CD4-positive, CD25-positive, alpha-beta regulatory T cell (primary cell): ENCODE measurements around the gene ENOSF1. TPM values are rescaled to one million over a fixed set of nuclear protein-coding genes. Genes with fewer than 3 reads are reported as not detected.
"Not testable (repeated sequence)": the region's sequence is repeated elsewhere in the genome, so short reads cannot be mapped to it uniquely, and the experiment has no call there.

Experiments used
- ATAC-seq, 2 donors: fragments of 150-1000 bp; cut with Tn5 transposase; one replicate each; pipeline ENCODE4 v1.10.0; 2021; ENCODE audit warnings: low read depth in 2 of 2, moderate number of reproducible peaks in 2 of 2, moderate library complexity in 1 of 2
- DNase-seq, 3 donors: peaks; one replicate each; pipeline versions ENCODE4 v3.0.0 to v3.0.0-alpha.2; 2012 to 2022; ENCODE audit warnings: mixed read lengths in 1 of 3
- H3K27ac ChIP-seq: one replicate; pipeline ENCODE4 v1.7.0; 2013; ENCODE audit warnings: mild to moderate bottlenecking, low read length; ENCODE audit not compliant: insufficient read depth, poor library complexity, severe bottlenecking
- H3K27me3 ChIP-seq: one replicate; pipeline ENCODE4 v1.7.0; 2013; ENCODE audit warnings: low read length; ENCODE audit not compliant: control insufficient read depth, insufficient read depth
- H3K36me3 ChIP-seq: one replicate; pipeline ENCODE4 v1.7.0; 2013; ENCODE audit warnings: mild to moderate bottlenecking, low read length, moderate library complexity; ENCODE audit not compliant: control insufficient read depth, insufficient read depth
- H3K4me1 ChIP-seq: 2 replicates; pipeline ENCODE4 v1.7.0; 2013; ENCODE audit warnings: mild to moderate bottlenecking, low read length; ENCODE audit not compliant: insufficient read depth, control insufficient read depth, poor library complexity, severe bottlenecking
- H3K4me3 ChIP-seq: one replicate; pipeline ENCODE4 v1.7.0; 2013; ENCODE audit warnings: low read depth, mild to moderate bottlenecking, low read length, moderate library complexity
- H3K9me3 ChIP-seq, 2 experiments: 1 replicate in 1 of 2; 2 replicates in 1 of 2; pipeline ENCODE4 v1.7.0; 2013; ENCODE audit warnings: low read length in 2 of 2, mild to moderate bottlenecking in 1 of 2, moderate library complexity in 1 of 2; ENCODE audit not compliant: control insufficient read depth in 2 of 2
- H3K27ac Mint-ChIP-seq, 3 donors: one replicate each; pipeline ENCODE4 v1.8.0; 2020 to 2022; ENCODE audit warnings: mild to moderate bottlenecking in 3 of 3, mixed read lengths in 3 of 3, moderate library complexity in 2 of 3
- H3K27me3 Mint-ChIP-seq: one replicate; pipeline ENCODE4 v1.8.0; 2022; ENCODE audit warnings: mild to moderate bottlenecking, mixed read lengths
- H3K36me3 Mint-ChIP-seq: one replicate; pipeline ENCODE4 v1.8.0; 2020; ENCODE audit warnings: mixed read lengths
- H3K4me1 Mint-ChIP-seq, 4 donors: one replicate each; pipeline ENCODE4 v1.8.0; 2020 to 2022; ENCODE audit warnings: mixed read lengths in 4 of 4, mild to moderate bottlenecking in 1 of 4
- H3K4me3 Mint-ChIP-seq, 4 donors: one replicate each; pipeline ENCODE4 v1.8.0; 2020 to 2022; ENCODE audit warnings: mild to moderate bottlenecking in 4 of 4, mixed read lengths in 4 of 4, moderate library complexity in 3 of 4
- H3K9me3 Mint-ChIP-seq, 7 donors: one replicate each; pipeline ENCODE4 v1.8.0; 2020 to 2022; ENCODE audit warnings: mixed read lengths in 7 of 7, mild to moderate bottlenecking in 3 of 7, moderate library complexity in 2 of 7
- polyA plus RNA-seq, 4 donors: library from polyadenylated mRNA; unstranded; fragments of 300-500 nt; fragmentation: Illumina TruSeq; gene quantifications; one replicate each; pipeline ENCODE4 v1.2.3, GENCODE V29; 2021
- total RNA-seq: library from RNA; stranded (reverse); gene quantifications from one replicate; pipeline ENCODE4 v1.2.3, GENCODE V29; 2022

Gene ENOSF1, protein sequence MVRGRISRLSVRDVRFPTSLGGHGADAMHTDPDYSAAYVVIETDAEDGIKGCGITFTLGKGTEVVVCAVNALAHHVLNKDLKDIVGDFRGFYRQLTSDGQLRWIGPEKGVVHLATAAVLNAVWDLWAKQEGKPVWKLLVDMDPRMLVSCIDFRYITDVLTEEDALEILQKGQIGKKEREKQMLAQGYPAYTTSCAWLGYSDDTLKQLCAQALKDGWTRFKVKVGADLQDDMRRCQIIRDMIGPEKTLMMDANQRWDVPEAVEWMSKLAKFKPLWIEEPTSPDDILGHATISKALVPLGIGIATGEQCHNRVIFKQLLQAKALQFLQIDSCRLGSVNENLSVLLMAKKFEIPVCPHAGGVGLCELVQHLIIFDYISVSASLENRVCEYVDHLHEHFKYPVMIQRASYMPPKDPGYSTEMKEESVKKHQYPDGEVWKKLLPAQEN
- 58.4 TPM for total RNA-seq
- 10 to 100 TPM in 1 of 4 donors, 1 to 10 TPM in 3; 6.1 to 12.0 (median 9.6) TPM for polyA plus RNA-seq

- ATAC-seq (peak; percentile 82 to 87), DNase-seq (peak; percentile 57 to 87 (median 73))
- peak within 1 kb of the TSS; percentile 94 for H3K4me3 ChIP-seq
- peak within 1 kb of the TSS; percentile 79 for H3K27ac ChIP-seq
- peaks cover 12% of the 10 kb centered on the region for H3K4me1 ChIP-seq
- peaks cover 3% of the 10 kb centered on the region for H3K36me3 ChIP-seq
- no peaks in the 10 kb centered on the region for H3K27me3 ChIP-seq
- H3K9me3 Mint-ChIP-seq: no peaks in the 10 kb centered on the region
- H3K27ac Mint-ChIP-seq: peak within 1 kb of the TSS; percentile 95 to 99 (median 95)
- peak within 1 kb of the TSS; percentile 91 to 97 (median 96) for H3K4me3 Mint-ChIP-seq
- peaks cover 13% of the 10 kb centered on the region for H3K36me3 Mint-ChIP-seq
- peaks cover 14 to 45% (median 27%) of the 10 kb centered on the region in 4 donors for H3K4me1 Mint-ChIP-seq
- peaks cover 4% of the 10 kb centered on the region for H3K27me3 Mint-ChIP-seq
- no peaks in the 10 kb centered on the region for H3K9me3 ChIP-seq
These were observed at the start of gene ENOSF1 for GRCh38 chr18:712401-713134. Gene ENOSF1, minus strand, starts transcription at chr18:712630. Its CDS starts 43 bp downstream, at chr18:712587.

- H3K27me3 ChIP-seq, DNase-seq, H3K36me3 ChIP-seq, H3K36me3 Mint-ChIP-seq, H3K9me3 ChIP-seq, H3K27me3 Mint-ChIP-seq, H3K4me1 ChIP-seq, H3K4me3 Mint-ChIP-seq, H3K9me3 Mint-ChIP-seq, H3K27ac ChIP-seq, ATAC-seq, H3K27ac Mint-ChIP-seq, H3K4me3 ChIP-seq: not testable (repeated sequence)
- H3K4me1 Mint-ChIP-seq: peaks cover 0 to 20% (median 12%) of the 10 kb centered on the region in 4 donors
These were observed 47.4 kb upstream of the ENOSF1 start for GRCh38 chr18:759864-760263.

GRCh38 chr18:755506-755905, 43.1 kb upstream of the ENOSF1 start:
- H3K4me3 ChIP-seq: no peak overlapping the region
- H3K9me3 ChIP-seq: no peaks in the 10 kb centered on the region
- Mint-ChIP-seq H3K27me3 (no peaks in the 10 kb centered on the region), H3K9me3 (no peaks in the 10 kb centered on the region), H3K4me1 (peaks cover 0 to 5% (median 2%) of the 10 kb centered on the region in 4 donors), H3K36me3 (peaks cover 9% of the 10 kb centered on the region), H3K27ac (no peak overlapping the region), H3K4me3 (no peak overlapping the region)
- H3K36me3 ChIP-seq: no peaks in the 10 kb centered on the region
- ATAC-seq (no peak), DNase-seq (no peak)
- H3K4me1 ChIP-seq: no peaks in the 10 kb centered on the region
- H3K27me3 ChIP-seq: no peaks in the 10 kb centered on the region
- no peak overlapping the region for H3K27ac ChIP-seq

DNA sequence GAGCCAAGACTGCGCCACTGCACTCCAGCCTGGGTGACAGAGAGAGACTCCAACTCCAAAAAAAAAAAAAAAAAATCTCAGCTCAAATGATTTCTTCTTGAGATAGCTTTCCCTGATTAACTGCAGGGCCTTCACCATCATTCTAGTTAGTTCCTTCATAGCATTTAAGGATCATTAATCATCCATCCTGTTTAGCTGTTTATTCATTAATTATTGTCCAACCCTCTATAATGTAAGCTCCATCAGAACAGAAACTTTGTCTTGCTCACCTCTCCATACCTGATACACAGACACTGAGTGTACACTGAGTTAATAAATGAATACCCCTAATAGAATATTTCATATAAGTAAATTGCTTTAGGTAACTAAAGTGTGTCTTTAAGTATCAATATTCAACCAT, 42.2 kb upstream of the ENOSF1 start:
- no peak overlapping the region for H3K4me3 Mint-ChIP-seq
- ATAC-seq (no peak), DNase-seq (no peak)
- peaks cover 0 to 5% (median 2%) of the 10 kb centered on the region in 4 donors for H3K4me1 Mint-ChIP-seq
- H3K36me3 Mint-ChIP-seq: peaks cover 12% of the 10 kb centered on the region
- no peak overlapping the region for H3K4me3 ChIP-seq
- H3K36me3 ChIP-seq: no peaks in the 10 kb centered on the region
- H3K27ac Mint-ChIP-seq: peak overlapping the region in 1 of 3 donors; percentile 18
- H3K27me3 Mint-ChIP-seq: no peaks in the 10 kb centered on the region
- H3K9me3 ChIP-seq: no peaks in the 10 kb centered on the region
- H3K27me3 ChIP-seq: no peaks in the 10 kb centered on the region
- H3K4me1 ChIP-seq: no peaks in the 10 kb centered on the region
- no peak overlapping the region for H3K27ac ChIP-seq
- H3K9me3 Mint-ChIP-seq: no peaks in the 10 kb centered on the region

DNA sequence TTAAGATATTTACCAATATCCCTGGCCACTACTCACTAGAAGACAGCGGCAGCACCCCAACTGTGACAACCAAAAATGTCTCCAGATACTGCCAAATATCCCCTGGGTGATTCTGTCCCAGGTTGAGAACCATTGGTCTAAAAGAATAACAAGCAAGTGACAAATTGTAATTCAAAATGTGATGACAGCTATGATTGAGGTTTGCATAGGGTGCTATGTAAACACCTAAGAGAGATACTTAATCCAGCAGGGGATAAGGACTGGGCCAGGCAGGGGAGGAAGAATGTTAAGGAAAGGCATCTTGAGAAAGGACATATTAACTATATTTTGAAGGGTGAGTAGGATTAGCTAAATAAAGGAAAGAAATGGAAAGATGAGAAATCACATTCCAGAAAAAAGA, 38.0 kb upstream of the ENOSF1 start:
- Mint-ChIP-seq H3K9me3 (no peaks in the 10 kb centered on the region), H3K4me3 (no peak overlapping the region), H3K27ac (peak overlapping the region in 1 of 3 donors; percentile 0), H3K27me3 (no peaks in the 10 kb centered on the region), H3K36me3 (peaks cover 18% of the 10 kb centered on the region), H3K4me1 (no peaks in the 10 kb centered on the region)
- H3K36me3 ChIP-seq: no peaks in the 10 kb centered on the region
- ATAC-seq (no peak), DNase-seq (no peak)
- H3K4me1 ChIP-seq: no peaks in the 10 kb centered on the region
- H3K27ac ChIP-seq: no peak overlapping the region
- H3K4me3 ChIP-seq: no peak overlapping the region
- no peaks in the 10 kb centered on the region for H3K27me3 ChIP-seq
- no peaks in the 10 kb centered on the region for H3K9me3 ChIP-seq

DNA sequence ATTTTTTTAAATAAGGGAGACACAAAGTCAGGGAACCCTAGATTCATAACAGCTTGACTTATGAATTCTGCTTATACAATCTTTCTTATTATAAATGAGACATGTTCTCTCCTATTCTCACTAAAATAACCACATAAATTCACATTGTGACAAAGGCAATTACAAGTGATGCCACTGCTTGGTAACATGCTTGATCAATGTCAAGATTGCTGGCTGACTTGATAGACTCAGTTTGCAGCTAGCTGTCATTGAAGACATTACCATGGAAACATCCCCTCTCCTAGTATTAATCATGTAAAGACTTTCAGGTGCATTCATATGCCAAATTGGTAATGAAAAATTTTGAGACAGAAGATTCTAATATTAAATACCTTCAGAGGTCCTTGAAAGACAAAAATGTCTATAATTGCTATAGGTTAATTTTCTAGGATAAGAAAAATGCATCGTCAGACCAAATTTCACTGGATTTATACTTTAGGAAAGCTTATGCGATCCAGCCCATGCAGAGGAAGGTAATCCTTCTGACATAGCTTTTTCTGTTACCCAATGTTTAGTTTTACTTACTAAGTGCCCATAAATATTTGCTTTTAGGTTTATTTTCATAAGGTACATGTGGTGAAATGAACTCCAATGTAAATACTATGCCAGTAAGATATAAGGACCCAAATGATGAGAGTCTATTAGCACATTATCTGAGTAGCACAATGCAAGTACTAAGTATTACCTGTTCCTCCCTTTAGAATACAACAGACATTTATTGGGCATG, 32.6 kb upstream of the ENOSF1 start:
- H3K36me3 ChIP-seq: no peaks in the 10 kb centered on the region
- peaks cover 21% of the 10 kb centered on the region for H3K36me3 Mint-ChIP-seq
- no peak overlapping the region for H3K27ac Mint-ChIP-seq
- ATAC-seq (no peak), DNase-seq (no peak)
- H3K4me3 ChIP-seq: no peak overlapping the region
- H3K4me1 Mint-ChIP-seq: peaks cover 0 to 6% (median 2%) of the 10 kb centered on the region in 4 donors
- H3K27ac ChIP-seq: no peak overlapping the region
- H3K4me1 ChIP-seq: no peaks in the 10 kb centered on the region
- no peaks in the 10 kb centered on the region for H3K9me3 Mint-ChIP-seq
- H3K9me3 ChIP-seq: no peaks in the 10 kb centered on the region
- no peak overlapping the region for H3K4me3 Mint-ChIP-seq
- H3K27me3 Mint-ChIP-seq: no peaks in the 10 kb centered on the region
- H3K27me3 ChIP-seq: no peaks in the 10 kb centered on the region

DNA sequence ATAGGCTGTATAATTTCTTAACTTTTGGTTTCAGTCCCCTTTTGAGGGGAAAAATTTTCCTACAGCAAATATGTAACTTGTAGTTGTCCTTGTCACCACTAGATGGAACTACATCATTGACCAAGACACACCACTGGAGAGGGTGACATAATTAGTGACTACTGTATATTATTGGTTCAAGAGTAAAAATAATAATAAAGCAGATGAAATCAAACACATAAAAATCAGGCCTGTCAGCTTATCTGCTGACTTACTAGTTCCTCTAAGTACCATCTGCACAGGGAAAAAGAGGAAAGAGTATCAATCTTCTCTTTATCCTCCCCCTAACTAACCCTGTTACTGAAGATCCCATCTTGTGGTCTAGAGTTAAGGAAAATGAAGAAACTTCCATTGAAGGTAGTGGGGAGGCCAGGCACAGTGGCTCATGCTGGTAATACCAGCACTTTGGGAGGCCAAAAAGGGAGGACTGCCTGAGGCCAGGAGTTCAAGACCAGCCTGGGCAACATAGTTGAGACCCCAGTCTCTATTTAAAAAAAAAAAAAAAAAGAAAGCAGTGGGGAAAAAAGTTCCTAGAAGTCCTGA, 29.6 kb upstream of the ENOSF1 start:
- ATAC-seq: peak; percentile 63 to 77
- Histone ChIP-seq H3K9me3 (no peaks in the 10 kb centered on the region), H3K27ac (no peak overlapping the region), H3K4me1 (no peaks in the 10 kb centered on the region), H3K36me3 (no peaks in the 10 kb centered on the region), H3K27me3 (no peaks in the 10 kb centered on the region), H3K4me3 (no peak overlapping the region)
- peak in 2 of 3 donors; percentile 54 to 70 for DNase-seq
- no peaks in the 10 kb centered on the region for H3K9me3 Mint-ChIP-seq
- H3K27me3 Mint-ChIP-seq: no peaks in the 10 kb centered on the region
- H3K4me1 Mint-ChIP-seq: peaks cover 0 to 6% (median 2%) of the 10 kb centered on the region in 4 donors
- H3K36me3 Mint-ChIP-seq: peaks cover 21% of the 10 kb centered on the region
- H3K4me3 Mint-ChIP-seq: no peak overlapping the region
- peak overlapping the region in 1 of 3 donors; percentile 41 for H3K27ac Mint-ChIP-seq
